Ishikawa (cell line): ENCODE data around the gene BTBD16.

Source experiments
- CEBPB ChIP-seq: IDR thresholded peaks from 2 replicates; pipeline ENCODE4 v1.6.1; 2012
- CREB1 ChIP-seq: IDR thresholded peaks from 2 replicates; pipeline ENCODE4 v1.6.1; 2012; ENCODE audit warnings: low read depth
- EGR1 ChIP-seq: IDR thresholded peaks from 2 replicates; pipeline ENCODE4 v1.6.1; 2012
- EP300 ChIP-seq: IDR thresholded peaks from 2 replicates; pipeline ENCODE4 v1.6.1; 2012; ENCODE audit warnings: borderline replicate concordance
- FOXM1 ChIP-seq: IDR thresholded peaks from 2 replicates; pipeline ENCODE4 v1.6.1; 2012; ENCODE audit warnings: low read depth, borderline replicate concordance
- MAX ChIP-seq: IDR thresholded peaks from 2 replicates; pipeline ENCODE4 v1.6.1; 2012
- NFIC ChIP-seq: IDR thresholded peaks from 2 replicates; pipeline ENCODE4 v1.6.1; 2012
- RAD21 ChIP-seq: IDR thresholded peaks from 2 replicates; pipeline ENCODE4 v1.6.1; 2012; ENCODE audit warnings: low read depth
- REST ChIP-seq: IDR thresholded peaks from 2 replicates; pipeline ENCODE4 v1.6.1; 2012; ENCODE audit warnings: low read depth, mild to moderate bottlenecking
- TAF1 ChIP-seq: IDR thresholded peaks from 2 replicates; pipeline ENCODE4 v1.6.1; 2012; ENCODE audit warnings: low read depth, mild to moderate bottlenecking
- TCF12 ChIP-seq: IDR thresholded peaks from 2 replicates; pipeline ENCODE4 v1.6.1; 2012; ENCODE audit warnings: low read depth
- TEAD4 ChIP-seq: IDR thresholded peaks from 2 replicates; pipeline ENCODE4 v1.6.1; 2012
- YY1 ChIP-seq: IDR thresholded peaks from 2 replicates; pipeline ENCODE4 v1.6.1; 2012; ENCODE audit warnings: low read depth
- ZBTB7A ChIP-seq: IDR thresholded peaks from 2 replicates; pipeline ENCODE4 v1.6.1; 2012; ENCODE audit warnings: low read depth
- TF ChIP-seq, protein P1 (sequence below): IDR thresholded peaks from 2 replicates; pipeline ENCODE4 v1.6.1; 2012

The BTBD16 gene

GRCh38 chr10:122281018-122281626 lies 10.0 kb downstream of the BTBD16 start:
- TF ChIP-seq EP300, result no peak
- TF ChIP-seq REST, result no peak
- TF ChIP-seq TCF12, result no peak
- TF ChIP-seq TEAD4, result no peak
- TF ChIP-seq YY1, result no peak
- no peak for TF ChIP-seq ZBTB7A
- TF ChIP-seq FOXM1, result no peak
- TF ChIP-seq, protein P1, sequence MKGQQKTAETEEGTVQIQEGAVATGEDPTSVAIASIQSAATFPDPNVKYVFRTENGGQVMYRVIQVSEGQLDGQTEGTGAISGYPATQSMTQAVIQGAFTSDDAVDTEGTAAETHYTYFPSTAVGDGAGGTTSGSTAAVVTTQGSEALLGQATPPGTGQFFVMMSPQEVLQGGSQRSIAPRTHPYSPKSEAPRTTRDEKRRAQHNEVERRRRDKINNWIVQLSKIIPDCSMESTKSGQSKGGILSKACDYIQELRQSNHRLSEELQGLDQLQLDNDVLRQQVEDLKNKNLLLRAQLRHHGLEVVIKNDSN, result no peak
- TF ChIP-seq TAF1, result no peak
- TF ChIP-seq CREB1, result no peak
- no peak for TF ChIP-seq MAX
- no peak for TF ChIP-seq RAD21

DNA sequence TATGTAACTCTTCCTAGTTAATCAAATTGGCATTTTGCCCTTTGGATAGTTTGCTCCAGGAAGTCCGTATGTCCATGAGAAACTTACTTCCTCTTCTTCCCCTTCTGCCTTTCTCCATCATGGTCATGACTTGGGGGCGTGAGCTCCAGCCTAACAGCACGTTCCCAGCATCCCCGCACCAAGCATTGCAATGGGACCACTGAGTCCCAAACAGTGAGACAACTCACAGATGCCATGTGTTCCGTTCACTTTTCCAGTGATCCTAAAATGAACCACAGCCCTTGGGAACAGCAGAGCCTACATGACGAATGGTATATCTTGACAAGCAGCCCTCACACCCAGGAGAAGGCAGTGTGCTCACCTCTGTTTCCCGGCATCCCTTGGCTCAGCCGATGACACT lies 10.7 kb downstream of the BTBD16 start:
- TF ChIP-seq MAX, result no peak
- TF ChIP-seq NFIC, result no peak
- no peak for TF ChIP-seq TEAD4
- TF ChIP-seq, protein P1, result no peak
- no peak for TF ChIP-seq TCF12
- no peak for TF ChIP-seq FOXM1
- TF ChIP-seq RAD21, result no peak
- TF ChIP-seq REST, result no peak

GRCh38 chr10:122282253-122282671 lies 11.2 kb downstream of the BTBD16 start:
- no peak for TF ChIP-seq ZBTB7A
- no peak for TF ChIP-seq MAX
- TF ChIP-seq EGR1, result no peak
- TF ChIP-seq YY1, result no peak
- no peak for TF ChIP-seq TEAD4
- TF ChIP-seq NFIC, result no peak

DNA sequence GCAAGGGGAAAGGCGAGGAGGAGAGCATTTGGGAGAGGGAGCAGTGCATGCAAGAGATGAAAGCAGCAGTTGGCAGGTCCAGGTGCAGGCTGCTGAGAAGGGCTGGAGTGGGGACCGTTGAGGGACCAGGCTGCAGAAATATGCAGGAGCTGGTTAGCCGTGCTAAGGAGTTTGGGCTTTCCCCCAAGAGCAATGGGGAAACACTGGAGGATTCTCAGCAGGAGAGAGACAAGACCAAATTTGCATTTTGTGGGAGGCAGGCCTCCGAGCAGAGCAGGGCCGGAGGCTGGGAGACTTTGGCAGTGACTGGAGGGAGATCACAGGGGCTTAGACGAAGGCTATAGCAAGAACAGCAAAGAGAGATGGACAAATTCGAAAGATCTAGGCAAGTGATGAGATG lies 11.8 kb downstream of the BTBD16 start:
- TF ChIP-seq, protein P1, result no peak
- TF ChIP-seq CEBPB, result no peak
- no peak for TF ChIP-seq TCF12
- no peak for TF ChIP-seq YY1
- no peak for TF ChIP-seq EP300
- no peak for TF ChIP-seq CREB1
- TF ChIP-seq ZBTB7A, result no peak
- TF ChIP-seq REST, result no peak
- TF ChIP-seq TEAD4, result no peak
- TF ChIP-seq FOXM1, result no peak
- TF ChIP-seq EGR1, result no peak
- no peak for TF ChIP-seq TAF1
- TF ChIP-seq NFIC, result no peak
- TF ChIP-seq RAD21, result no peak
- no peak for TF ChIP-seq MAX
